OCI-LY7 (cell line): ENCODE data around the gene ZNF232.
"Not testable (repeated sequence)": the region's sequence is repeated elsewhere in the genome, so short reads cannot be mapped to it uniquely, and the experiment has no call there.

Experiments
- CTCF ChIP-seq: fragments of 200-600 bp; sonication (generic); conservative IDR thresholded peaks from 2 replicates; pipeline ENCODE4 v1.5.1; 2014; ENCODE audit warnings: mild to moderate bottlenecking, antibody characterized with exemption, low read length, moderate library complexity, mixed read lengths
- EZH2phosphoT487 ChIP-seq: fragments of 200-600 bp; sonication (generic); IDR thresholded peaks from 2 replicates; pipeline ENCODE4 v1.6.1; 2018; ENCODE audit warnings: low read depth, borderline replicate concordance, mild to moderate bottlenecking, mixed run types, antibody characterized with exemption, low read length, moderate library complexity, mixed read lengths

DNA sequence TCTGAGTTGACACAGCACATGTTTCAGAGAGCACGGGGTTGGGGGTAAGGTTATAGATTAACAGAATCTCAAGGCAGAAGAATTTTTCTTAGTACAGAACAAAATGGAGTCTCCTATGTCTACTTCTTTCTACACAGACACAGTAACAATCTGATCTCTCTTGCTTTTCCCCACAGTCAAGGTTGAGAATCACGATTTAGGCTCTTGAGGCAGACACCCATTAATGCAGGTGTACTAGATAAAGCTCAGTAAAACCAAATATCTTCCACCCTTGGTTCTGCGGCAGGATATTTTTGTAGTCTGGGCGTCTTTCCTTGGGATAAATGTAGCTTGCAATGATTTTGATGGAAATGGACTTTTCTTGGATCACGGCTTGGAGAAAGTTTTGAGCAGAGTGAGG, 36.2 kb downstream of the ZNF232 start:
- TF ChIP-seq CTCF, EZH2phosphoT487: not testable (repeated sequence)
